ENCODE measurements around the gene SLAIN2.
A peak's percentile ranks its signal among the peaks of the same experiment; 100 is the strongest.
"Not testable (repeated sequence)": the region's sequence is repeated elsewhere in the genome, so short reads cannot be mapped to it uniquely, and the experiment has no call there.

The SLAIN2 gene

GRCh38 chr4:48340965-48341775 lies at the start of gene SLAIN2:
SLAIN2 (plus strand) TSS chr4:48341529; CDS start chr4:48341740, 211 bp downstream.
- peak; percentile 81 for DNase-seq

DNA sequence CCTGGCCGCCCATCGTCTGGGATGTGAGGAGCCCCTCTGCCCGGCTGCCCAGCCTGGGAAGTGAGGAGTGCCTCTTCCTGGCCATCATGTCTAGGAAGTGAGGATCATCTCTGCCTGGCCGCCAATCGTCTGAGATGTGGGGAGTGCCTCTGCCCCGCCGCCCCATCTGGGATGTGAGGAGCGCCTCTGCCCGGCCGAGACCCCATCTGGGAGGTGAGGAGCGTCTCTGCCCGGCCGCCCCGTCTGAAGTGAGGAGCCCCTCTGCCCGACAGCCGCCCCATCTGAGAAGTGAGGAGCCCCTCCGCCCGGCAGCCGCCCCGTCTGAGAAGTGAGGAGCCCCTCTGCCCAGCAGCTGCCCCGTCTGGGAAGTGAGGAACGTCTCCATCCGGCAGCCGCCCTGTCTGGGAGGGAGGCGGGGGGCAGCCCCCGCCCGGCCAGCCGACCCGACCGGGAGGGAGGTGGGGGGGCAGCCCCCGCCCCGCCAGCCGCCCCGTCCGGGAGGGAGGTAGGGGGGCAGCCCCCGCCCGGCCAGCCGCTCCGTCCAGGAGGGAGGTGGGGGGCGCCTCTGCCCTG lies 49.0 kb upstream of the SLAIN2 start:
- DNase-seq: not testable (repeated sequence)

DNA sequence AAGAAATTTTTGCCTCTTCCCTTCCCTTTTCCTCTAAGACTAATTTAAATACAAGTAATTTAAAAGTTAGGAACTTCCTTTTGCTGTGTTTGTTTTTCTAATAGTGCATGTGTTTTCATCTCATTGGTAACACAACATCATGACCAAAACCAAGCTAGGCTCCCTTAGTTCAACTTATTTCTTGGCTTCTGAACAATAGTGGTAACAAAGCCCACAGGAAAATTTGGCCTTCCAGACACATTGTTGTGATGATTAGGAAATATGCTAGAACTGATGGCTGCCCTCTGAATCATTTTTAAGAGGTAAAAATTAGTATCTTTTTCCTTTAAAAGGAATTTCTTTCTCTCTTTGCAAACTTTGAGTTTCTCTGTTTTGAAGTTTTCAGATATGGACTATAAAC lies 46.2 kb upstream of the SLAIN2 start:
- no peak for DNase-seq

- no peak for DNase-seq
These were observed 45.0 kb upstream of the SLAIN2 start for GRCh38 chr4:48296365-48296764.

GRCh38 chr4:48297256-48297846 lies 44.0 kb upstream of the SLAIN2 start:
- DNase-seq: no peak

GRCh38 chr4:48299560-48299959 lies 41.8 kb upstream of the SLAIN2 start:
- DNase-seq: no peak

DNA sequence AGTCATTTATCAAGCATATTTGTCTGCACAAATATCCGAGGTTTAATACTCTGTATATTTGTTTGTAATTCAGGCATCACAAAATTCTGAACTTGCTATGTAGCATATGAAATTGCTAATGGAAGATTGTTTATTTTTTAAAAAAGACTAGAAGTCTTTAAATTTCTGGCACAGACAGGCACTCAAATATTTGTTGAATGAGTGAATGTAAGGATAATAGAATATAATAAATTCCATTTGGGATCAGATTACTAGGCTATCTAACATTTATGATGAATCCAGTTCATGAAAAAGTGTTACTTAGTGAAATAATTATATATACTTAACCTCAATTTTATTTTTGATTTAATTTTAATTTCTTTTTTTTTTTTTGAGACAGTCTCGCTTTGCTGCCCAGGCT lies 41.3 kb upstream of the SLAIN2 start:
- DNase-seq: no peak

DNA sequence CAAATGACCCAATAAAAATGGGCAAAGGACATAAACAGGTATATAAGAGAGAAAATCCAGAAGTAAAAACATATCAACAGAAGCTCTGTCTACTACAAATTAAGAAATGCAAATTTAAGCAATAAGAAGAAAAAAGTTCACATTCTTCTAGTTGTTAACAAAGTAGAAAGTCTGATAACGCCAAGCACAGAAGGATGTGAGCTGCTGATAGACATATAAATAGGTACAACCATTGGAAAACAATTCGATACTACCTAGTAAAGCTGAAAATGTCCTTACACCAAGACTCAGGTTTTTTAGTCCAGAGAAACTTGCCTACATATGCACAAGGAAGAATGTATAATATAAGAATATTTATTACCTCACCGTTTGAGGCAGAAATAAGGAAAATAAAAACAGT lies 35.8 kb upstream of the SLAIN2 start:
- DNase-seq: no peak

GRCh38 chr4:48307528-48307927 lies 33.8 kb upstream of the SLAIN2 start:
- DNase-seq: no peak

GRCh38 chr4:48308901-48309300 lies 32.4 kb upstream of the SLAIN2 start:
- no peak for DNase-seq

DNA sequence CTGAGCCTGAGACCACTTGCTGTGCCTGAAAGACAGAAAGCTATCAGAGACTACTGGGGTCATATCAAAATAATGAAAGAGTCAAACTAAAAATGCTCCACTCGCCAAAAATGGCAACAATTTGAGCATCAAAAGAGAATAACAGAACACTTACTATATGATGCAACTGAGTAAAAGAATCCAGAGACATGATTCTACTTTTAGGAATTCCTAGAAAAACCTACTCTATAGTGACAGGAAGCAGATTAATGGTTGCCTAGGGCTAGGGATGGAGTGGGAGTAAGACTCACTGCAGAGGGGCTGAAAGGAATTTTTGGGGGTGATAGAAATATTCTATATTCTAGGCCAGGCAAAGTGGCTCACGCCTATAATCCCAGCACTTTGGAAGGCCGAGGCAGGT lies 29.4 kb upstream of the SLAIN2 start:
- no peak for DNase-seq

DNA sequence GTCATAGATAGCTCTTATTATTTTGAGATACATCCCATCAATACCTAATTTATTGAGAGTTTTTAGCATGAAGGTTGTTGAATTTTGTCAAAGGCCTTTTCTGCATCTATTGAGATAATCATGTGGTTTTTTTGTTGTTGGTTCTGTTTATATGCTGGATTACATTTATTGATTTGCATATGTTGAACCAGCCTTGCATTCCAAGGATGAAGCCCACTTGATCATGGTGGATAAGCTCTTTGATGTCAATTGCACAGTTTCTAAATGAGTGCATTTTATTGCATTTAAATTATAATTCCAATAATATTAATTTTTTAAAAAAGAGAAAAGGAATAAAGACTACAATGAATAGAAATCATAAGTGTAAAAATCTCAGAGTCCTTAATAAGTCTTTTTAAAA lies 26.6 kb upstream of the SLAIN2 start:
- not testable (repeated sequence) for DNase-seq

GRCh38 chr4:48315728-48316630 lies 25.4 kb upstream of the SLAIN2 start:
- peak; percentile 56 for DNase-seq

DNA sequence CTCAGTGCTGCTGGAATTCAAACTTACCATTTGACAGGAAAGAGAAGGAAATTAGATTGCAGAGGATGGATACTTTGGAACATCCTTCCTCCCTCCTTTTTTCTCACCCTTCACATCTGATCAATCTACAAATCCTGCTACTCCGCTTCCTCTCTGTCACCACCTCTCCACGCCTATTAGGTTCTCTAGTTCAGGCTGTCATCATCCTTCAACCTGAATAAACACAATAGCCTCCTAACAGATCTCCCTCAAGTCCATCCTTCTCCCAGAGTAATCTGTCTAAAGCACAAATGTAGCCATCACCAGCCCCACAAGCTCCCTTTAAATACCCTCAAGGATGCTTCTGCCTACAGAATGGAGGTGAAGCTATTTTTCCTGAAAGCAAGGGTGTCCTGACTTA lies 20.0 kb upstream of the SLAIN2 start:
- no peak for DNase-seq

DNA sequence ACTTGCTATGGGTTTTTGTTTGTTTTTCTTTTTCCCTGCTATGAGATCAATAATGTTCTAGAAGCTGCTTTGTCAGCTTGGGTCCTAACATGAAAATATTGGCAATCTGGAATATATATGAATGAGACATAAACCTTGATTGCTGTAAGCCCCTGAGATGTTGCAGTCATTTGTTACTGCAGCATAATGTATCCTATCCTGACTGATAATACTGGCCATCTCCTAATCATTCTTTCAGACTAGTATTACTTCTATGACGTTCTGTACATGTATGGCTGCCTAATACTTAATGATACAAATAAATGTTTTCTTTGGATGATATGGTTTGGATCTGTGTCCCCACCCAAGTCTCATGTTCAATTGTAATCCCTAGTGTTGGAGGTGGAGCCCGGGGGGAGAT lies 19.3 kb upstream of the SLAIN2 start:
- no peak for DNase-seq

GRCh38 chr4:48324281-48324680 lies 17.0 kb upstream of the SLAIN2 start:
- DNase-seq: no peak

- DNase-seq: no peak
These were observed 12.1 kb upstream of the SLAIN2 start for GRCh38 chr4:48329193-48329592.

DNA sequence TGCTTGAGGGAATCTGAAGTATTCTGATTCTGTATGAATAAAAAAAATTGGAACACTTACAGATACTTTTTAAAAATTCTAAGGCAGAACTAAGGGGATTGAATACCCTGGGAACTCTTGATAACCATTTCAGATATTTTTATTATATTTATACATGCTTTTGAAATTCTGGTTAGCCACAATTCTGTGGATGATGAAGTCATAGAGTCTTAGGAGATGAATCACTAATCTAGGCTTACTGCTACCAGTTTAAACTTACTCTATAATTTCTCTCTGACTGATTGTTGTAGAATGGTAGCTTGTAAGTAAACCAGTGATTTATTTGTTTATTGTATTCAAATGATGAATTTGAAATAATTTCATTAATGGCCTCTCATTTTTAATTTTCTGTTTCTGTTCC lies 11.4 kb upstream of the SLAIN2 start:
- no peak for DNase-seq

- DNase-seq: no peak
These were observed 9.6 kb upstream of the SLAIN2 start for GRCh38 chr4:48331577-48332330.

DNA sequence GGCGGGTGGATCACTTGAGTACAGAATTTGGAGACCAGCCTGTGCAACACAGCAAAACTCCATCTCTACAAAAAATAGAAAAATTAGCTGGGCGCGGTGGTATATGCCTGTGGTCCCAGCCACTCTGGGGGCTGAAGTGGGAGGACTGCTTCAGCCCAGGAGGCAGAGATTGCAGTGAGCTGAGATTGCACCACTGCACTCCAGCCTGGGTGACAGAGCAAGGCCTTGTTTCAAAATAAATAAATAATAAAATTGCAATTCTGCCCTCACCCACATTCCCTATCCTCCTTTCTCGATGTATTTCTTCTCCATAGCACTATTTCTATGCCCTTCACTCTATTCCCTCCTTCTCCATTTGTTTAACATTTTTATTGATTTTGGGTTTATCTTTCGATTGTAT lies 8.7 kb upstream of the SLAIN2 start:
- no peak for DNase-seq

GRCh38 chr4:48333587-48333986 lies 7.7 kb upstream of the SLAIN2 start:
- no peak for DNase-seq

DNA sequence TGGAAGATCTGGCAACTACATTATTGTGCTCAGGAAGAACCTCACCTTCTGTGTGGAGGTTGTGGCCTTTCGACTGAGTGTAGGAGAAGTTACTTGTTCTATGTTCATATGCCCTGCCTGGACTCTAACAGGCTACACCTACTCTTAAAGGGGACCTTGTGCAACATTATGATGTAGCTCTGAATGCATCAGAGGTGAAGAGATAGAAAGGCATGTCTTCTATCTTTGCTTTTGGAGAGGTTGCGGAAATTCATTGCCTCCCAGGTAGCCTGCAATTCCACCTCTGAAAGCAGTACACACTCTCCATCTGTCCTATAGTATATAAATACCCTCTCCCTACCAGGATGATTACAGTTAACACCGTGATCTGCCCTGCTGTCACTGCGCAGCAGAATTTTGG lies 7.1 kb upstream of the SLAIN2 start:
- no peak for DNase-seq

Data from NCI-H2029 treated with DMSO at 0.1 percent for 48 hours (cell line).